ENCODE results near the gene ELFN1.

The ELFN1 gene

GRCh38 chr7:1700536-1701333 lies 30.7 kb downstream of the ELFN1 start:
- ChIA-PET POLR2A (no interaction called here), CTCF (interaction anchor here (1.1 to 1.7 kb wide), 3 partner anchors 9 to 16 kb away, joined by 3 to 6 read pairs (median 4); no protein-coding TSS in a partner anchor)
- no peak for DNase-seq (ENCODE audit: low read depth, low spot score)
- no peak overlapping the region for H3K4me3 ChIP-seq (ENCODE audit: low read depth, low read length)
- TF ChIP-seq, protein P1, sequence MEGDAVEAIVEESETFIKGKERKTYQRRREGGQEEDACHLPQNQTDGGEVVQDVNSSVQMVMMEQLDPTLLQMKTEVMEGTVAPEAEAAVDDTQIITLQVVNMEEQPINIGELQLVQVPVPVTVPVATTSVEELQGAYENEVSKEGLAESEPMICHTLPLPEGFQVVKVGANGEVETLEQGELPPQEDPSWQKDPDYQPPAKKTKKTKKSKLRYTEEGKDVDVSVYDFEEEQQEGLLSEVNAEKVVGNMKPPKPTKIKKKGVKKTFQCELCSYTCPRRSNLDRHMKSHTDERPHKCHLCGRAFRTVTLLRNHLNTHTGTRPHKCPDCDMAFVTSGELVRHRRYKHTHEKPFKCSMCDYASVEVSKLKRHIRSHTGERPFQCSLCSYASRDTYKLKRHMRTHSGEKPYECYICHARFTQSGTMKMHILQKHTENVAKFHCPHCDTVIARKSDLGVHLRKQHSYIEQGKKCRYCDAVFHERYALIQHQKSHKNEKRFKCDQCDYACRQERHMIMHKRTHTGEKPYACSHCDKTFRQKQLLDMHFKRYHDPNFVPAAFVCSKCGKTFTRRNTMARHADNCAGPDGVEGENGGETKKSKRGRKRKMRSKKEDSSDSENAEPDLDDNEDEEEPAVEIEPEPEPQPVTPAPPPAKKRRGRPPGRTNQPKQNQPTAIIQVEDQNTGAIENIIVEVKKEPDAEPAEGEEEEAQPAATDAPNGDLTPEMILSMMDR (IDR thresholded peaks at IDR 0.05; ENCODE audit: insufficient read depth, low read length, missing control alignments), result no peak

DNA sequence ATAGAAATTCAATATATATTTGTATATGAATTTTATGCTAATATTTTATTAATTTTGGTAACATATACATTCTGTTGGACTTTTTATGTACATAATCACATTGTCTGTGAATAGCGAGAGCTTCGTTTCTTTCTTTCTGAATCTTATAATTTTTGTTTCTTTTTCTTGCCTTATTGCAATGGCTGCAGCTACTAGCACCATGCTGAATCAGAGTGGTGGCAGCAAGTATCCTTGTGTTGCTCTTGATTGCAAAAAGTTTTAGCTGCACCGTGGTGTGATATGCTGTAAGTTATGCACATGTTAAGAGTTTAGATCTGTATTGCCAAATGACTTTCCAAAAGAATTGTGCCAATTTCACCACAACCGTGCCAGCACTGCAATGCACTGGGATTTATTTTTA lies 32.6 kb downstream of the ELFN1 start:
- no peak for DNase-seq (ENCODE audit: low read depth, low spot score)
- ChIA-PET CTCF (interaction anchor here (0.7 to 1.1 kb wide), 2 partner anchors 8 to 13 kb away, joined by 3 read pairs; no protein-coding TSS in a partner anchor), POLR2A (no interaction called here)

GRCh38 chr7:1703441-1703840 lies 33.4 kb downstream of the ELFN1 start:
- no peak for DNase-seq (ENCODE audit: low read depth, low spot score)
- no peak overlapping the region for H3K4me3 ChIP-seq (ENCODE audit: low read depth, low read length)
- ChIA-PET POLR2A (no interaction called here), CTCF (interaction anchor here (0.7 to 1.1 kb wide), 3 partner anchors 8 to 13 kb away, joined by 3 to 4 read pairs (median 3); no protein-coding TSS in a partner anchor)
- TF ChIP-seq, protein P1 (IDR thresholded peaks at IDR 0.05; ENCODE audit: insufficient read depth, low read length, missing control alignments), result no peak

More for the DNA sequence above, 32.6 kb downstream of the ELFN1 start:
- H3K4me3 ChIP-seq (ENCODE audit: low read depth, low read length), result no peak overlapping the region
- TF ChIP-seq, protein P1 (IDR thresholded peaks at IDR 0.05; ENCODE audit: insufficient read depth, low read length, missing control alignments), result no peak

DNA sequence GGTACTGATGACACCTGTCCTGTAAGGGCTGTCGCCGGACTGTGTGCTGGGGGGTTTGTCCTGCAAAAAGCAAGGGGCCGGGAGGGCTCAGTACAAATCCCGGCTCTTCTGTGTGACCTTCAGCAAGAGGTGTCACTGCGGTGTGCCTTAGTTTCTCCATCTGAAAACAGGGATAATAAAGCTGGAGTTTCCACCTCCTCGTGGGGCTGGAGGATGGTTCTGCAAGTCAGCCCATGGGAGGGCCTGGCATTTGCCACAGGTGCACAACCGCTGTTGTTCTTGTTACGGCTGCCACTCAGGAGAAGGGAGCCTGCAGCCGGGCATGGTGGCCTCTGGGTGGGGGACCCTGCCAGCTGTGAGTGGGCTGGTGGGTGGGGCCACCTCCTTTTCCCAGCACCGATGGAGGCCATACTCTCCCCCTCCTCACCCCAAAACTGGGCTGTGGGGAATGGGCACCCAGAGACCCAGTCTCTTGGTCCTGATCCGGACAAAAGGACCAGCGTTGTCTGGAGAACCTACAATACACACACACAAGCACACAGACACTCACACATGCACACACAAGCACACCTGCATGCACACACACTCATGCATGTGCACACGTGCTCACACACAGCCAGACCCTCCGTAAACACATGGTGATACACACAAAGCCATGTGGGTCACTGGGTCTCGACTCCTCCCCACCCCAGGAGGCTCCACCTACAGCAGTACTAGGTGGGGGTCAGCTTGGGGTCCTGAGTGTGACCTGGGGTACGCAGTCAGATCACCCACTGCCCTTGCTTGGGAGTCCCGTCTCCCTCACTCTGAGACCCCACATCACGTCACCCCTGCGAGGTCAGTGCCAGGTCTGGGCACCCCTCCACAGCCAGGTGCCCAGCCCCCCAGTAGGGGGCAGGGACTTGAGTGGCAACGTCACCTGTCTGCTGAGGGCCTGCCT lies 34.1 kb downstream of the ELFN1 start:
- CTCF ChIA-PET, result interaction anchor here (0.7 to 1.1 kb wide), 2 partner anchors 7 to 10 kb away, joined by 3 to 4 read pairs; no protein-coding TSS in a partner anchor
- TF ChIP-seq, protein P1 (IDR thresholded peaks at IDR 0.05; ENCODE audit: insufficient read depth, low read length, missing control alignments), result no peak
- POLR2A ChIA-PET, result no interaction called here
- no peak for DNase-seq (ENCODE audit: low read depth, low spot score)
- no peak overlapping the region for H3K4me3 ChIP-seq (ENCODE audit: low read depth, low read length)

- ChIA-PET CTCF (no interaction called here), POLR2A (no interaction called here)
Observed at GRCh38 chr7:1704811-1705738, 35.0 kb downstream of the ELFN1 start.

More at GRCh38 chr7:1704811-1705738, 35.0 kb downstream of the ELFN1 start:
- no peak for DNase-seq (ENCODE audit: low read depth, low spot score)
- H3K4me3 ChIP-seq (ENCODE audit: low read depth, low read length), result no peak overlapping the region
- TF ChIP-seq, protein P1 (IDR thresholded peaks at IDR 0.05; ENCODE audit: insufficient read depth, low read length, missing control alignments), result no peak
